Right renal pelvis (tissue), 4 donors: ENCODE measurements around the gene RFNG. TPM values are rescaled to one million over a fixed set of nuclear protein-coding genes. Genes with fewer than 3 reads are reported as not detected.

Experiments used
- DNase-seq, 4 donors: peaks; one replicate each; pipeline ENCODE4 v3.0.0-alpha.2; 2013; ENCODE audit warnings: low read depth in 4 of 4, low spot score in 3 of 4, missing footprints in 1 of 4
- polyA plus RNA-seq, 4 donors: library from polyadenylated mRNA; unstranded; fragments of 120-200 nt; gene quantifications; one replicate each; pipeline ENCODE4 v1.2.1, GENCODE V29; 2013; ENCODE audit not compliant: insufficient read length in 4 of 4

RFNG gene
- polyA plus RNA-seq, 4 donors: 39.7 to 59.1 (median 47.5) TPM

GRCh38 chr17:82060001-82060380 is 8.4 kb upstream of the RFNG start:
- DNase-seq: no peak

GRCh38 chr17:82059272-82060000 is 7.8 kb upstream of the RFNG start:
- DNase-seq: no peak

- DNase-seq: no peak
These were observed 7.2 kb upstream of the RFNG start for GRCh38 chr17:82058855-82059249.

GRCh38 chr17:82058230-82058854 is 6.7 kb upstream of the RFNG start:
- no peak for DNase-seq

- no peak for DNase-seq
These were observed 5.4 kb upstream of the RFNG start for GRCh38 chr17:82056729-82057621.

- no peak for DNase-seq
These were observed 4.5 kb upstream of the RFNG start for GRCh38 chr17:82055965-82056728.

- DNase-seq: no peak
These were observed 3.7 kb upstream of the RFNG start for GRCh38 chr17:82055023-82055964.

- no peak for DNase-seq
These were observed 2.9 kb upstream of the RFNG start for GRCh38 chr17:82054351-82055022.

GRCh38 chr17:82053556-82054263 is 2.1 kb upstream of the RFNG start:
- no peak for DNase-seq

GRCh38 chr17:82053130-82053529 is 1.5 kb upstream of the RFNG start:
- DNase-seq: no peak

- DNase-seq: no peak
These were observed 1.0 kb upstream of the RFNG start for GRCh38 chr17:82052638-82053059.

- no peak for DNase-seq
These were observed 610 bp downstream of the RFNG start for GRCh38 chr17:82050761-82051641.

GRCh38 chr17:82050152-82050760 is 1.4 kb downstream of the RFNG start:
- no peak for DNase-seq

GRCh38 chr17:82049521-82049971 is 2.1 kb downstream of the RFNG start:
- DNase-seq: no peak

- no peak for DNase-seq
These were observed 2.5 kb downstream of the RFNG start for GRCh38 chr17:82049106-82049505.

- no peak for DNase-seq
These were observed 3.0 kb downstream of the RFNG start for GRCh38 chr17:82048571-82048971.
